ENCODE measurements around the gene ASH1L.
"Not testable (repeated sequence)": the region's sequence is repeated elsewhere in the genome, so short reads cannot be mapped to it uniquely, and the experiment has no call there.

The ASH1L gene

DNA sequence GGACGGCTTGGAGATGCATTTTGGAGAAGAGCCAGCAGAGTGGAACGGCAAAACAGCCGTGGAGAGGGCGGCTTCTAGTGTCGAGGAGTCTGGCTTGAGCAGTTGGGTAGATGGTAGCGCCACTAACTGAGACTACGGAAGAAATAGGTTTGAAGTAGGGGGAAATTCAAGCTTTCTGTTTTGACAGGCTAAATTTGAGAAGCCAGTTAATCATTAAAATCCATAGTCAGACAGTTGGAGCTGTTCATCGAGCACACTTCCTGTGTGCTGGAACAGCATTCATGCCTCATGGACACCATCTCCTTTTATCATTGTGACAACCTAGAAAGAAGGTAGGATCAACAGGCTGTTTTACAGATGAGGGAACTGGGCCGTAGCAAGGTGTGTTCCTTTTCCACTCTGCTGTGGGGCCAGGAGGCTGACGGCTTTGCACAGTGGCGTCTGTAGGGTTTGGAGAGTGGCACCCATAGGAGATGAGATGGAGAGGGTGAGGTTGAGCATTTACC lies 258.0 kb downstream of the ASH1L start:
- no peak for DNase-seq

DNA sequence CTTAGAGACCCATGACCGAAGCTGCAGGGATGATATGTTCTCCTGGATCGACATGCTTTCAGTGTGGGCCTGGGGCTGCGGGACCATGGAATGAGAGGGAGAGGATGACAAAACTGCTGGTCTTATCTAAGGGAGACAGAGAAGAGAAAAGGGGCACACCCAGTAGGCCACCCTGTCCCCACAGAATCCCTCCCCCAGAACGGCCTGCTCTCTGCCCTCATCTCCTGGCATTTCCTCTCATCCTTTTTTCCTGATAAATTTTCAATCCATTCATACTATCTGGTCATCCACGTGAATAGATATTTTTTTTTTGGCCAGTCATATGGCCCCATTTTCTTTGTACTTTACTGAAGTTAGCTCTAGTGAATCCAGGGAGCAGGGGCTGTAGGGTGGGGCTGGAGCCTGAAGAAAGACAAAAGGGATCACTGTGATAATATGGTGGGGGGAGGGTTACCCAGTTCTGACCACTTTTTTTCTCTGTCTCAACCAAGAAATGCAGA lies 261.2 kb downstream of the ASH1L start, which contains the start of gene PKLR:
PKLR (minus strand) TSS at position 97 of the 500 bp plus-strand sequence; CDS start at position 54, 43 bp downstream.
- DNase-seq = peak; percentile 91

DNA sequence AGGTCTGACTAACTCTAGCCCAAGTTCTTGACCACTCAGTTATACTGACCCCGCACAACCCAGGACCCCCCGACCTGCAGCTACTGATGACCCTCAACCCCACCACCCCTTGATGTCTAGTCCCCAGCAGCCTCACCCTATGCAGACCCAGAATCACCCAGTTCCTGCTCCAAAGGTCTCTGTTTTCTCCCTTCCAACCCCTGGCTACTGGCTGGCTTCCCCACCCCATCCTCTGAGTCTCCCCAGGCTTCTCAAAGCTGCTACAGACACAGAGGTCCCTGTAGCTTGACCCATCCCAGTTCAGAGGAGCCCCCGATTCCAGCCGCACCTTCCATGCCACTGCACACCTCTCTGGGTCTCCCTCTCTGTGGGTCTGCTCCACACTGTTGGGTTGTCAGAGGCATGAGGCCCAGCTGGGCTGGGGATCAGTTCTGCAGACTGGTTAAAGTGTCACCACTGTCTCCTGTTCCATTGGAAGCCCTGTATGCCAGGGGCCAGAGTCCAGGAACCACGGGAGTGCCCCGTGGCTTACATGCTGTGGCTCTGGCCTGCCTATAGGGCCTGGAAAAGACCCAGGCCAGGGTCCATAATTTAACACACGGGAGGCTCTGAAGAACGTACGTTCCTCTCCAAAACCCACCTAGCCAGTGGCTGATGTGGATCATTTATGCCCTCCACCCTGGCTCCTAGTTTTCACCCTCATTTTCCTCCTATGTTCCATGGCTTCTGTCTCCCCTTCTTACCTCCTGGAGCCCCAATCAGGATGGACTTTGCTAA lies 261.9 kb downstream of the ASH1L start:
- no peak for DNase-seq

DNA sequence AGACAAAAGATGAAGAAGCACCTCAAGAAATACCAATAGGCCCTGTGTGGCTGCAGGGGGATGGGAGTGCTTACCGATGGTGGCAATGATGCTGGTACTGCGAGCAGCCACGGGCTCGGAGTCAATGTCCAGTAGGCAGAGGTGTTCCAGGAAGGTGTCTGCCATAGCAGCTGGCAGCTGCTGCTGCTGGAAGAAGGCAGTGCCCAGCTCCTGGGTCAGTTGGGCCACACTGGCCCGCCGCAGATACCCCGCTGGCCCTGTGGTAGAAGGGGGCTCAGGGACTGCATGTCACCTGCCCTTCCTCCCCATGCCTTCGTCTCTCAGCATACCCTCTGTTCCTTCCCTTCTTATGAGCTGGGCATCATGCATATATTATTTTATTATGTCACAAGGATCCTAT lies 262.6 kb downstream of the ASH1L start:
- no peak for DNase-seq

DNA sequence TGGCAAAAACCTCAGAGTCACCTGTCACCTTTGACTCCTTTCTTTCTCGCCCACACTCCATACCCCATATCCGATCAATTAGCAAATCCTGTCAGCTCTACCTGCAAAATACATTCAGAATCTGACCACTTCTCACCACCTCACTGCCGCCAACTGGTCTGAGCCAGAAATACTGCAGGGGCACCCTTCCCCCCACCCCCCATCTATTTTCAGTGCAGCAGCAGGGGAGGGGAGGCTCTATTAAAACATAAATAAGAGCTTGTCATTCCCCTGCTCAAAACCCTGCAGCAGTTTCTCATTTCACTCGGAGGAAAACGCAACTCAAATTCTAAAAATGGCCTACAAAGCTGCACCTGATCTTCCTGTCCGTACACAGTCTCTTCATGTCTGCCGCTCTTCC lies 265.2 kb downstream of the ASH1L start:
- no peak for DNase-seq

DNA sequence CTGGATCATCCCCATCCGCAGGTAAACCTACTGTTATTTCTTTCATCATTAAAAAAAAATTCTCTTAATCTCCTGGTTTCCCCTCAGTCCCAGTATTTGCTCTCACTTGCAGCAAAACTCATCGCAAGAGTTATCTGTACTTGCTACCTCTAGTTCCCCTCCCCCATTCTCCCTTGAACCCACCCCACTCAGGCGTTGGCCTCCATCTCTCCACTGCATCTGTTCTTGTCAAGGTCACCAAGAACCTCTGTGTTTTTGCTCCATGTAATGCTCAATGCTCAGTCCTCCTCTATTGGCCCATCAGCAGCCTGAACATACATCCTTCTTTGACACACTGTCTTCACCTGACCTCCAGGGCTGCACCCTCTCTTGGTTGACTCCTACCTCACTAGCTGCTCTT lies 265.9 kb downstream of the ASH1L start:
- DNase-seq = peak; percentile 59

DNA sequence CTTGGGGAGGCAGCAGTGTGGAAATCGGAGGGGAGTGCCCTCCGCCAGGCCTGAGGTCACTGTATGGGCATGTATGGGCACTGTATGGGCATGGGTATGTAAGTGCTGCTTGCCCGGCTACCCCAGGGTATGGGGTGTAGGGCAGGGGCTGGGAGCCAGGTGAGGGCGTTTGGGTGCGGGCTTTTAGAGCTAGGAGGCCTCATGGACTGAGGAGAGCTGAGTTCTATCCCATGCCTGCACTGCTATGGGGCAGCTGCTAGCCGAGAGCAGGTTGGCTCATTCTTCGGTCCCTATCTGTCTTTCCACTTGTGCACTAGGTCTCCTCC lies 266.7 kb downstream of the ASH1L start:
- DNase-seq = no peak

DNA sequence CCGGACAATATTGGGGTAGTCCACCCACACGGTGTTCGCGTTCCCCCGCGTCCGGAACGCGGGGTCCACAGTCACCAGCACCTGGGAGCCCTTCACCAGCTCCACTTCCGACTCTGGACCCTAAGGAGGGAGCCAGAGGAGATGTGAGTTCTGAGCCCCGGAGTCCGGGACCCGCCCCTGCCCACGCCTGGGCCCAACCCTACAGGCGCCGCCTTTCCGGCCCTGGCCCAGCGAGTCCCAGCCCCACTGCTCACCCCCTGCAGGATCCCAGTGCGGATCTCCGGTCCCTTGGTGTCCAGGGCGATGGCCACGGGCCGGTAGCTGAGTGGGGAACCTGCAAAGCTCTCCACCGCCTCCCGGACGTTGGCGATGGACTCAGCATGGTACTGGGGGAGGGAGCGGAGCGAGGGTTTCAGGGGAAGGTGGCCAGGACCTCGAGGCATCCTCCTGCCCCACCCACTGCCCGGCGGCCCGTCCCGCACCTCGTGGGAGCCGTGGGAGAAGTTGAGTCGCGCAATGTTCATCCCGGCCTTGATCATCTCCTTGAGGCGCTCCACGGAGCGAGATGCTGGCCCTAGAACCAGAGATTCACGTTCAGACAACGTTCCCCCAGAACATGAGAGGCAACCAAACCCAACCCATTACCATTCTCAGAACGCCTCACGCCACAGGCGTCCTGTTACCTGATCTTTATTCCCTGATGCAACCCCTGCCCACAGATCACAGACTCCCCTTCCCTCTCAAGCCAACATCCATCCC lies 267.2 kb downstream of the ASH1L start:
- no peak for DNase-seq

DNA sequence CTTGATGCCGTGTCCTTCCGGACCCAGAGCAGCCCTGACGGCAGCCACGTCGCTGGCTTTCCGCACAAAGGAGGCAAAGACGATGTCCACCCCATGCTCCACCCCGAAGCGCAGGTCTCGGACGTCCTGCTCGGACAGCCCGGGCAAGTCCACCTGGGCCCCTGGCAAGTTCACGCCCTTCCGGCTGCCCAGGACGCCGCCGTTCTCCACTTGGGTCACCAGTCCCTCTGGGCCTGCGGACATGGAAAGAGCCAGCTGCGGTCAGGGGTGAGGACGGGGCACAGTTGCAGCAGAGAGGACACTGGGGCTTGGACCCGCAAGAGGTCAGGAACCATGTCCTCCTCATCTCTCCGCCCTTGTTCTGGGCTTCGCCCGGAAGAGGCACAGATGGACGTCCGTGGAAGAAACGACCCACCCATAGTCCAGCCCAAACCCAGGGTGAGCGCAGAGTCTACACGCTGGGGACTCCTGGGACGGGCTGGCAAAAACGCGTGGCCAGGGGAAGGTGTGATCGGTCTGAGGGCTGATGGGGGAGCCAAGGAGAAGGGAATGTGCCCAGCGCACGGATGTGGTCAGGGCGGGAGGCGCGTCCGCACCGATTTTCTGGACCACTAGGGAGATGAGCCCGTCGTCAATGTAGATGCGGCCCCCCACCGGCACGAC lies 268.0 kb downstream of the ASH1L start:
- no peak for DNase-seq

DNA sequence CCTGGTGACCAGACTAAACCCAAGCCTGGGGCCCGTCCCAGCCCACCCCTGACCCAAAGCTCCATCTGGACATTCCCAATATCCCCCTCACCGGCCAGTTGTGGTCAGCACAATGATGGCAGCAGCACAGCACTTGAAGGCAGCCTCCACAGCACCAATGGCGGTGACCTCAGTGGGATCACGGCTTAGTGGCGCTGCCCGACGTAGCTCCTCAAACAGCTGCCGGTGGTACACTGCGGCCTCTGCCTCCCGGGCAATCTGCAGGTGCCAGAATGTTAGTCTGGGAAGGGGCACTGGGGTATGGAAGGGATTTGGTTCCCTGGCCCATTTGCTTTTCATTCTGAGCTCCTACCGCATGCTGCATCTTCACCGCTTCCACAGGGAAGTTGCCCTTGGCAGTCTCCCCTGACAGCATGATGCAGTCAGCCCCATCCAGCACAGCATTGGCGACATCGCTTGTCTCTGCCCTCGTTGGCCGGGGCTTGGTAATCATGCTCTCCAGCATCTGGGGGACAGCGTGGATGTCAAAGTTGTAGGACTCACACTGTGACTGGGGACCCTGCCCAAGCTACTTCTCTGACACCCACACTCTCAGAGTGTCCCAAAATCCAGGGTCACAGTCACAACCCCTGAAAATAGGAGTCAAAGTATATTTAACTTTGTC lies 269.4 kb downstream of the ASH1L start:
- no peak for DNase-seq

DNA sequence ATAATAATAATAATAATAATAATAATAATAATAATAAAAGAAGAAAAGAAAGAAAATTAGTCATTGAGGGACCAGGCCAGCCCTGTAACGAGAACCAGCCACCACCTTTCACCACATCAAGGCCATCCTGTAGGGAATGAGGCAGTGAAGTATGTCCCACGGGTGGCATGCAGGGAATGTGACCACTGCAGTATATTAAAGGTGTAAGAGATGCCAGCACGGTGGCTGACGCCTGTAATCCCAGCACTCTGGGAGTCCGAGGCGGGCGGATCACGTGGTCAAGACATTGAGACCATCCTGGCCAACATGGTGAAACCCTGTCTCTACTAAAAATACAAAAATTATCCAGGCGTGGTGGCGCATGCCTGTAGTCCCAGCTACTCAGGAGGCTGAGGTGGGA lies 271.6 kb downstream of the ASH1L start:
- not testable (repeated sequence) for DNase-seq

DNA sequence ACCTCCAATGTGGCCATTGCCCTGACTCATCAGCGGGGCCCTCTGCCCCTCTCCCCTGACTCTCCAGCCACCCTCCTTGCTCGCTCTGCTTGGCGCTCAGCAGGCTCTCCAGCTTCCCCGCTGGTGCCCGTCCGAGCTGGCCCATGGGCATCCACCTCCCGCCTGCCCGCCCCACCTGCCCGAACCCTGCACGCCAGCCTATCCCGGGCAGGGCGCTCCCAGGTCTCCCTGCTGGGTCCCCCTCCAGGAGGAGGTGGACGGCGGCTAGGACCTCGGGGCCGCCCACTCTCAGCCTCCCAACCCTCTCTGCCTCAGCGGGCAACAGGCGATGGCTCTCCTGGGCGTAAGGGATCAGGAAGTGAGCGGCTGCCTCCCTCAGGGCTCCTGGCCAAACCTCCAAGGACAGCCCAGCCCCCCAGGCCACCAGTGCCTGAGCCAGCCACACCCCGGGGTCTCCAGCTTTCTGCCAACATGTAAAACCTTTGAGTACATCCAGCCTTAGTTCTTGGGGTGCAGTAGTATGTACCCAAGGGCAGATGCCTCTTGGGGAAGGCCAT lies 274.5 kb downstream of the ASH1L start:
- DNase-seq = peak; percentile 32

DNA sequence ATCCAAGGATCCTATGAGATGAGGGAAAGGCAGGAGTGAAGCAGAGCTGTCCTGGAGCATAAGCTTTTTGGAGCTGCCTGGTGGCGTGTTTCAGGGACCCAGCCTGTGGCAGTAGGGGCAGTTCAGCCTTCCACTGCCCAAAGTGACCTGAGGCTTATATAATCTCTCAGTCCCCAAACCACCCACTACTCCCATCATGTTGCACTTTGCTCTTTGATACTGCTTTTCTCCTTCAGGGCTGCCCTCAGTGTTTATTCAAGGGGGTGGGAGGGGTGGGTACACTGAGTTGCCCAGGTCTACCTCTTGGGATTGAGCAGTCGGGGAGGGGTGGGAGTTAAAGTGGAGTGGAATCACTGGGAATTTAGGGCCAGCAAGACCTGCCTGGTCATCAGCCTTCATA lies 276.1 kb downstream of the ASH1L start:
- no peak for DNase-seq

DNA sequence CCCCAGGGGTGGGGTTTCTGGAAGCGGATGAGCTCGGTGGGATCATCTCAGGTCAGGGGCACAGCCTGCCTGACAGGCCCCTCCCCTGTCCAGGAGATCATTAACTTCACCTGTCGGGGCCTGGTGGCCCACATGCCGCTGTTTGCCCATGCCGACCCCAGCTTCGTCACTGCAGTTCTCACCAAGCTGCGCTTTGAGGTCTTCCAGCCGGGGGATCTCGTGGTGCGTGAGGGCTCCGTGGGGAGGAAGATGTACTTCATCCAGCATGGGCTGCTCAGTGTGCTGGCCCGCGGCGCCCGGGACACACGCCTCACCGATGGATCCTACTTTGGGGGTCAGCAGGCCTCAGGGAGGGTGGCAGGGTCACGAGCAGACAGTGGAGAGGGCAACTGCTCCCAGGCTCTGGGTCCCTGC lies 277.0 kb downstream of the ASH1L start:
- no peak for DNase-seq

Measured in hematopoietic multipotent progenitor cell treated with erythropoietin and hydrocortisone succinate and interleukin-3 and kit ligand, for 8 days (in vitro differentiated cells).